HG03521 (cell line): Measurements from ENCODE around the gene TCF4.

Experiments used
- ATAC-seq: cut with Tn5 transposase; IDR thresholded peaks from one replicate; pipeline ENCODE4 v1.9.1; 2021; ENCODE audit warnings: mild to moderate bottlenecking, moderate library complexity; ENCODE audit not compliant: unreplicated experiment

The TCF4 gene

DNA sequence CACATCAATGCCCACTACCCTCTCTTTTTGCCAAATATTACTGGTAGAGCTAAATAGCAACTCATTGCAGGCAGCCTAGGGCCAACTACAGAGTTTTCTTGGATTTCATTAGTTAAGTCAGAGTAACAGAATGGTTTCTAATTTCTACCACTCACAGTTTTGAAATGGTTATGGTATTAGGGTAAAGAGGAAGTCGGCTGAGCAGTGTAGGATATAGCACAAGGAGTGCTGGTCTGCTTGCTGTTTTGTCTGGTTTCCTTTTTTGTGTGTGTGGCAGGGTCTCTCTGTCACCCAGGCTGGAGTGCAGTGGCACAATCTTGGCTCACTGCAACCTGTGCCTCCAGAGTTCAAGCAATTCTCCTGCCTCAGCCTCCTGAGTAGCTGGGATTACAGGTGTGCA lies 339.5 kb downstream of the TCF4 start:
- no peak for ATAC-seq

DNA sequence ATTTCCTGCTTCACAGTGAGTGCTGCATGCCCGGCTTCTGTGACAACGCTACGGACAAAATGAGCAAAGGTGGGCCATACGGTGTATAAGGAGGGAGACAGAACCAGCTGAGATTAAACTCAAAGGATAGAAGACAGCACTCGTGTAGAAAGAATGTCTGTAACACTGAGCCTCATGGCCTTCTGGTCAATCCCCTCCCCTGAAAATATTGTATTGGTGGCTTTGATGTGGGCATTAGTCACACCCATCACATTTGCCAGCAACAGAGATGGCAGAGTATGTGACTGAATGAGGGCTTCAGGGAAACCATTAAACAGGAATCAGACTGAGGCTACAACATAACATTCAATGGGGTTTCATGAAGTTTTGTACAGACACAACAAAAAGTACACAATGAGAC lies 341.0 kb downstream of the TCF4 start:
- no peak for ATAC-seq

DNA sequence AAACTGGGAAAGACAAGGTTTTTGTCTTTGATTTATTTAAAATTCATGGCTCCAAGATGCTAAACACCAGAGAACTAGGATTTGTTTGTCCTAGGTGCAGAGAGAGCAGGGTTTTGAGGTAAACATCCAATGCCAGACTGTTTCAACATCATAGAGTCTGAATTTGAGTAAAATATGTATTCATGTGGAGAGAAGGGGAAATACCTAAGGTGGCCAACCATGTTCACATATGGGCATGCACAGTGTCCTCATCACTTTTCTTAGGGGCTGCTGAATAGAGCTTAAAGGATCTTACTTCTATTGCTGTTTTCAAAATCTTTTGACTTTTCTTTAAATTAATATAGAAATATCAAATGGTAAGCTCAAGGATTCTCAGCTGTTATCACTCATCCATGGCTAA lies 341.7 kb downstream of the TCF4 start:
- ATAC-seq: no peak

DNA sequence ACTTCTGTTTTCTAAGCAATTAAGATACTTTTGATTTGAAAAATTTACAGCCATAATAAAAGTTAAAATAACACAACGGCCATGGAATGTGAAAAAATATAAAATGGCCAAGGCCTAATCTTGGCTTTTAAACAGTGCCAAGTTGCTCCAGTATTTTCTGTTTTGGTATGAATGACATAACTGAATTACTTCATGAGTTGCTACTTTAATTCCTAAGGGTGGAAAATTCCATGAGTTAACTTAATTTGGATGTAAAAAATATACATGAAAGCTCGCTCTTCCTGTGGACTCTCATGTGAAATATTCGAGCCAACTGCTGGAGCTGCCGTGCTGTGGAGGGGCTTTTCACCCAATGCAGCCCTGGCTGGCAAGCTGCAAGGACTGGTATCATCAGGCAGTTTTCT lies 342.8 kb downstream of the TCF4 start:
- ATAC-seq: no peak

DNA sequence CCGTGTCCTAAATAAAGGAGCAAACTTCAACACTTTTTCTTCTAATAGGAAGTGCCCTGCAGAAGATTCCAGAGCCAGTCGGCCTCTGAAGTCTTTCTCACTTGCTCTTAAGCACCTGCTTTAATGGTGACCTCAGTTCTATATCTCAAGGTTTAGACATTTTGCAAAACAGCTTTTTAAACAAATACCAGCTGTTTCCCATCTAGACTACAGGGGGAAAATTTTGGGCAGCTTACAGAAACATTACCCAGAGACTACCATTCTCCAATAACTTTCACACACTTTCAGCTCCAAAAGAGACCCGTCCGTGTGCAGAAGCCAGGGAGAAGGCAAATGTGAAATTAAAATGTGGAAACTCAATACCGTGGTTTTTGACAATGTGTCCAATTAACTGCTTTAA lies 343.4 kb downstream of the TCF4 start:
- no peak for ATAC-seq

DNA sequence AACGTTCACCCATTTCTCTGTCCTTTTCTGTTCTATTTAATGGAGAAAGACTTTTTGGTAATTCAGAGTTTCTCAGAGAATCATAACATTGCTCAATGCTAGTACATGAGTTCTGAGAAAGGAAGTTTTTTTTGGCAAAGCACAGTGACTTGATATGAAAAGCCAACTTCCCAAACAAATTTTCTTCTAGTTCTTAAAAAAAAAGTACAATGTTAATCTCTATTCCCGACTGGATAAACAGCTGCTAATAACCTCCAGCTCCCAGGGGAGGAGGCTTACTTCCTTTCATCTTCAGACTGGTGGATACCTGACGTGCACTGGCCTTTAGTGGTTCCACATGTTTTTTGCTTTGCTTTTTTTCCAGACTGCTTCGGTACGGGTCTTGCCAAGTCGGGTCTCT lies 344.1 kb downstream of the TCF4 start:
- ATAC-seq: no peak

DNA sequence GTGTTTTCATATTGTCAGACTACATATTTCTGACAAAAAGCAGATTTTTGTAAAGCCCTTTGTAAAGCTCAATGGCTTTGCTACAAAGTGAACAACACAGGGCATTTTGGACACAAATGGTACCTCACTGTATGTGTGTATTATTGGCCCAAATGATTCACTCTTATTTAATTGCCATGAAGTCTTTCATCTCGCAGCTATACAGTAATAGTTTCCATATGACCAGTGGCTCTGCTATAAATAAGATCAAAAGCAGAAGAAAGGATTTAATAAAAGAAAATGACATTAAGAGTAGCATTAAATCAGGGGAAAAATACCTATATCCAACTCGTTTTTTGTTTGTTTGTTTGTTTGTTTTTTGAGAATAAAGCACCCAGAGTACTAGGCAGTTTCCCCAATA lies 344.7 kb downstream of the TCF4 start:
- ATAC-seq: no peak

DNA sequence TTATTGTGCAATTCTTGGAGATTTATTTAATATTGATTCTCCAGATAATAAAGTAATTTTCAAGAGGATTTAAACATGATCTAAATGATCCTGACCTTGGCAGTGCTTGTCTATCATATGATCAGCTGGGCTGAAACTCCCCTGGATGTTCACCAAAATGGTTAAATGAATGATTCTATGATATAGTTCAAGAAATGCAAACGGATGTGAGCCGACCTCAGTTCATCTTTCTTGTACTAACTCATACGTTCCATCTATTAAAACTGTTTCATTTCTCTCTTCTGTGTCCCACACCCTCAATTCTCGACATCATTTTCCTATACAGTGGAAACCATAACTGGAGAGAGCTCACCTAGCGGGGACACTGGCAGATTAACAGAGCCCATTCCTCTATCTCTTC lies 347.0 kb downstream of the TCF4 start:
- ATAC-seq: peak; percentile 49

DNA sequence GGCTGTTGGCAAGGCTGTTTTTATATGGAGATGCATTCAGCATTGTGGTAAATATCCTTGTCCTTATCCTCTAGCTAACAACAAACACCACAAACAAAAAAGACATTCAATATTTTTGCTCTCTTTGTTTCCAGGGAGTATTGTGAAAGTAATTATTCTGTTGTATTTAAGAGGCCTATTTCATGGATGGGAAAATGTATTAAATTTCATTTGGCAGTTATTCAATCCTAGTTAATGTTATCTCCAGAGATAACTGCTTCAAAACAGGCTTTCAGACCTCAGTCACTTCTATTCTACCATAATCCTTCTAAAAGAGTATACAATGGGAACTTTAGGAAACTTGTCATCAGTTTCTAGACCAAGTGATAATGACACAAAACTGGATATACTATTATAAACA lies 348.3 kb downstream of the TCF4 start:
- no peak for ATAC-seq

DNA sequence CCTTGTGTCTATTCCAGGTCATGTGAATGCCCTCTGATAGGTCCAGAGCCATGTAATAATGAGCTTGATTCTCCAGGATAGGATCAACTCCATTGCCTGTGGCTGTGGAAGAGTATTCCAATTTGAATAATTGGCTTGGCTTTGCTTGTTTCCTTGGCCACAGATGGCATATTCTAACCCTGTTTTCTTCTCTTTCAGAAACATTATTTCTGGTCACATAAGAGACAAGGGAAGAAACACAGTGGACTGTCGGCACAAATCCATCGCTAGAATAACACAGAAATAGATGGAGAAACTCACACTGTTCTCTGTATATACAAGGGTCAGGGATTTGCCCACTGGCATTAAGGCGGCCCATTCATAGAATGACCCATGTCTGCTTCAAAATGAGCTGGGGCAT lies 350.3 kb downstream of the TCF4 start:
- ATAC-seq: no peak

DNA sequence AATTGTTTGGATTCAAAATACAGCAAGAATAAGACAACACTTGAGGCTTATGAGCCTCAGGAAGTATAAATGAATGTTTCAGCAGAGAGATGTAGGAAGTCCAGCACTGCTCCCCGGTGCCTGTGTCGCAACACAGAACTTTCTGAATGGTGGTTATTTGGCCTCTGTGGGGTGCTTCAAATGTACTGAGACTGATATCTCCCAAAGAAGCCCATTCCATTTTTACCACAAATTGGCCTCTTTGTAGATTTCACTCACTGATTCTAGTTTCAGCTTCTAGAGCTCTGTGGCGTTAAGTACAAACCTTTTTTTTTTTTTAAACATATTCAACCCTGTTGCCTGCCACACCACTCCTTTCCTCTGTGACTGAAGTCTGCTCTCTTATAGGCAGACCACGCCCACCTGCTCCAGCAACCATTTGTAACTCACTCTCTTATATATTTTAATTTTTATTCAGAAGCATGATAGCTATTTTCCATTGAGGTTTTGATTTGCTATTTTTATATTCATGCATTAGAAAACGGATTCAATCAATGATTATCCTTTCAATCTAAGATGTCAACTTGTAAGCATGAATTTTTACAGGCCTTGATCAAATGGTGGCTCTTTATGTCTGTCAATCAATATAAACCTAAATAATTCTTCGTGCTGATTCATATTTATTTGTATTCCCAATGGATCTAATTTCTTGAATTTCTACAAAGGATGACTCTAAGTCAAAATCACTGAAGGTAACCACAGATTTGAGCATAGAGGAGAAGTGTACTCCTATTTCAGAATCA lies 351.7 kb downstream of the TCF4 start:
- peak; percentile 40 for ATAC-seq

DNA sequence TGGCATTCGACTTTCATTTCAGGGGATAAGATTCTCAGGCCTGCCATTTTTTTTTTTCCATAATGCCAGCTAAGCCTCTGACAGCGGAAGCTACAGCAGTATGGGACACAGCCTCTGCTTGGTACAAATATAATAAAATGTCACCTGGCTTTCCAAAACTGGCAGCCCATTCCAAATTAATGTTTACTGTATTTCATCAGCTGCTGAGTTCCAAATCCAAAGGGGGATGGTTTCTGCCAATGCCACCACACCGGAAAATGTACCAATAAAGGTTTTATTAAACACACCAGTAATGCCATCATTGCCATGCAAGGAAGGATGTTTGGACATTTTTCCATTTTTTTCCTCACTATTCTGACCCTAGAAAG lies 352.9 kb downstream of the TCF4 start:
- no peak for ATAC-seq

DNA sequence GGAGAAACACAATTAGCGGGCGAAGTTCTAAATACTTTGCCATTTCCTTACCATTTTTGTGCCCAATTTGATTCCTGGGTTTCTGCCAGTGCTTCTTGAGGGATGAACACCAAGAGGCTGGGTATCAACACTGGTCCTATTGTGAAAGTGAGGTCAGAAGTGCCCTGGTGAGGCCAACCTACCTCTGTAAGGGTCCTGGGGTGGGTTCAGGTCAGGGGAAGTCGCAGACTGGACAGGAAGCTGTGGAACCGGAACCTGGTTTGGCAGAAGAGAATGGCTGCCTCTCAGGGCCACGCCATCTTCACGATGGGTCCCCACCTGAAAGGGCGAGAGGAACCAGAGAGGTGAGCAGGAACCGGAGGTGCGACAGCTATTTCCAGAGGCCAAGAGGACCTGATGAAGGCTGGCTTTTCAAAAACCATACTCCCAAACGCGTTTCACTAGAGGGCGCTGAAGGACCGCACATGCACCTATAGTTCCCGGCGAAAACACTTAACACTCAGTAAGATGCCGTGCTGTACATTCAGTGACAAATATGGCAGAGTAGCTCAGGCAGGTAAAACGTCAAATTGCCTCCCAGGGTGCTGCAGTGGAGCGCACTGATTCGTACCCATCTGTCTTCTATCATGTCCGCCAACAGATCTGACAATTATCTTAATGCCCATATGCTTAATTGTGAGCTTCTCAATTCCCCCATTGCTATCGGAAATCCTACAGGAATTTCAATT lies 353.5 kb downstream of the TCF4 start:
- ATAC-seq: peak; percentile 63

DNA sequence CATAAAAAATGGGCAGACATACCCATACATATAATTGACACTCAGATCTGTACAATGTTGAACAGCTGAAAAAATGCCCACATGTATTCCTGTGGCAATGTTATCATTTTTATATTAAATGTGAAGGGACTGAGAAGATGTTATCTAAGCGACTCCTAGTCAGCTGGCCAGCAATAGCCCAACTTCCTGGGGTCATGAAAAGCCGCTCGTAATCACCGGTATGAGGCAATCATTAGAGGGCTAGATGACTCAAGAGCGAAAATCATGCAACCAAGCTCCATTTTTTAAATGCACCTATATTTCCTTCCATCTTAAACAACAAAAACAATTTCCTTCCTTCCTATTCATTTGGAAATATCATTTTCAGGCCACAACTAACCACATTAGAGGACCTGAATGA lies 354.1 kb downstream of the TCF4 start:
- no peak for ATAC-seq

DNA sequence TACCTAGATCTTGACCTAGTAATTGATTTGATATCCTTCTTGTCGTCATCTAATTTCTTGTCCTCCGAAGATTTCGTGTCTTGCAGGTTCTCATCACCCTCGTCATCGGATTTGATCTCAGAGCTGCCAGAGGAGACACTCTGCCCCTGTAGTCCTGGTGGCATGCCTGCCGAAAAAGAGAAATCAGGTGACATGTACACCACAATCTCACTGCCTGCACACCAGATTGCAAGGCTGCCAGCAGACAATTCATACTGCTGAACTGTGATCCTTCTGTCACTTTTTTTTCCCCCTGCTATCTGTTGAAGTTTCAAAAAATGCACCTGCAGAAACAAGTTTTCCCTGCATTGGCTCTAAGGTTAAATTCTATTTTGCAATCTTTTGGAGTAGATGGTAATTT lies 355.5 kb downstream of the TCF4 start:
- no peak for ATAC-seq

DNA sequence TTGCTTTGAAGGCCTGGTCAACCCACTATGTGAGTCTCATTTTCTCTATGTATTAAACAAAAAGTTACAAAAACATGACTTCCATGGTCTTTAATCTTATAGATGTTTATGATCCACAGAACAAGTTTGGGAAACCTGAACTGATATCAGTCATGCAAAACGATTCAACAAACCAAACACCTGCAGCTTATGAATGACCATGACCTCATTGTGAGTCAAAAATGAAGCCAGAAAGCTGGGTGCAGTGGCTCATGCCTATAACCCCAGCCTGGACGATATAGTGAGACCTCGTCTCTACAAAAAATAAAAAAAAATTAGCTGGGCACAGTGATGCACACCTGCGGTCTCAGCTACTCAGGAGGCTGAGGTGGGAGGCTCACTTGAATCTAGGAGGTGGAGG lies 358.3 kb downstream of the TCF4 start:
- ATAC-seq: no peak

DNA sequence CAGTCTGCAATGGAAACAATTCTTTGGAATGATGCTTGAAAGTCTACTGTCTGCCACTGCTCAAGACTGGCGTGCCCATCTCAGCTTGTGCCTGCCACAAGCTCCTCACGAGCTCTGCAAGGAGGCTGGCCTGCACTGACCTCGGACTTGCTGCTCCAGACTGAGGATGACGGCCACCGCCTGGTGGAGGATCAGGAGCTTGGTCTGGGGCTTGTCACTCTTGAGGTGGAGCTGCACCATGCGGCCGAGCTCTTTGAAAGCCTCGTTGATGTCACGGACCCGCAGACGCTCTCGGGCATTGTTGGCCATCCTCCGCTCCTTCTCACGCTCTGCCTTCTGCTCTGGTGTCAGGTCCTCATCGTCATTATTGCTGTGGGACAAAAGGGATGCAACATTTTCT lies 359.3 kb downstream of the TCF4 start:
- no peak for ATAC-seq

DNA sequence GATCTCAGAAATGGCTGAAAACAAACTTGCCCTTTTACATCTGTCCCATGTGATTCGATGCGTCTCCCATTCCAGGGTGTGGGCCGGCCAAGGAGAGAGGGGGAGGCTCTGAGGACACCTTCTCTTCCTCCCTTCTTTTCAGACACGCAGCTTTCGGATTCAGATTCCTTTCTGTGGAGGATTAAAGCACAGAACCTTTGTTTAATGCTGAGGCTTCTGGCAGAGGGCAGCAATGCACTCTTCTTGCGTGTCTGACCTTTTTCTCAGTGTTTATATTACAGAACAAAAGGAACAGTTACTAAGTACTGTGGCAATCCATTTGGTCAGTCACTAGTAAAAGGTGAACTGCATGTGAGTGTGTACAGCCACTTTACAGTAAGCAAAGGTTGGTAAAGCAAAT lies 359.8 kb downstream of the TCF4 start:
- ATAC-seq: no peak

DNA sequence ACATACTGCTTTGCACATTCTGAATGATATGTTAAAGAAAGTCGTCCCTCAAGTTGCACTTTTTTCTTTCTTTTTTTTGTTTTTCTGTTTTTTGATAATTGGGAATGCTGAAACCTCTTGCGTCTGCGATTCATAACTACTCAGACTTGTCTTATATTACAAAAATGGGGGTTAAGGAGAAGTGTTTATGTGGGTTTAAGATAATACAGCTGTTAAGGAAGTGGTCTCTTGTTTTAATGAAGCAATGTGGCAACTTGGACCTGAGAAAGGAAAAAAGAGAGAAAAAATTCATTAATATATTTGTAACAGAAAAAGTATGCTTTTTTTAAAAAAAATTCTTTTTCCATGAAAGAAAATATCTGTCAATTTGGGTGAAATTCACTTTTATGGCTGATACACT lies 360.2 kb downstream of the TCF4 start:
- ATAC-seq: no peak

DNA sequence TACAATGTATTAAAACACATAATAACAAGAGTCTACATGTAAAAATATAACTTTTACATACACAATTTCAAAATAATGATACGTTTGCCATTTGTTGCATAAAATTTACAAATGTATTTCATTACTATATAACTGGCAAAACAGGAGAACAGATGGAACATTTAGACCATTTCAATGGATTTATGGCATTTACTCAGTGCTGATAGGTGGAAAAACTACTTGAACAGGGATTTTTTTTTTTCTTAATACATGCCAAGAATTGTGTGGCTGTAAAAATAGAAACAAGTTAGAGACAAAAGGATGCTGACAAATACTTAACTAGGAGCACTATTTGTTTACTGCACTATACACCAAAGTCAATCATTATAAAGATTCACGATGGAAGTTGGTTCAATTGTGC lies 361.9 kb downstream of the TCF4 start:
- ATAC-seq: no peak

DNA sequence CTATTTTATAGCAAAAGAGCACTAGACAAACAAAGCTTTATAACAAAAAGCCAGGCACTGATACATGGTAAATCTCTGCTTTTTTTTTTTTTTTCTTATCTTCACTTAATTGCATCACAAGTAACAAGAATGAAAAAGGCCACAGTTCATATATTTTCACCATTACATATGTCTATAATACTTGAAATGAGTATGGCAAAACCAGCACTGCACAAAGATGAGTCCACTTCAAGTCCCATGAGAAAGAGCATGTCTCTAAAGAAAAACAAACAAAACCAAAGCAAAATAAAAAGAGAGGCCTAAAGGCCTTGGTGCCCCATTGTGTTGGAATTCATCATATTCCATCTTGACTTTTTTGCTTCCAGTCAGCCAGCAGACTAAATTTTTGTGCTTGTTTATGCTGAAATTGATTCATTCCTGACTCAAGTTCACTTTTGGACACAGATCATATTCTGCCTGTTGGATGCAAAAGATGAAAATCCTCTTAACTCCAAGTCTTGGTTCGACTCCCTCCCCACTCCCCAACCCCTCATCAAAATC lies 363.8 kb downstream of the TCF4 start:
- no peak for ATAC-seq

DNA sequence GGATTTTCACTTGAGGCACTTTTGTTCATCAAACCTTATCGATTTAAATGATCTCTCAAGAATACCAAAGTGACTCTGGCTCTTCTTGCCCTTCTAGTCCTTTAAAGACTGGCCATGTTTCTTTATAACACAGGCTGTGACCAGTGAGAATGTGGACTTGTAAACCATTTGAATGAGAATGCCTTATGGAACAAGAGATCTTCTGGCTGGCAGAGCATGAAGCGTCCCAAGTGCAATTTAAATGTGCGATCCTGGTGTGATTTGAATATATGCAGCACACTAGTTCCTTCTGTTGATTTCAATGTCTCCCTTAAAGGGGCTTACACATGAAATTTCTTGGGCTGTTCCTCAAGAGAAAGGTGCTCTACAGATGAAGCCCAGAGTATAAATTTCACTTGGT lies 366.4 kb downstream of the TCF4 start:
- ATAC-seq: no peak
